D721Med (cell line): ENCODE measurements around the gene PMPCA.

Experiments used
- DNase-seq: peaks from one replicate; pipeline ENCODE4 v3.0.0; 2011; ENCODE audit warnings: low spot score; ENCODE audit not compliant: insufficient read length
- FAIRE-seq: peaks from 2 replicates; lab custom pipeline; 2011; peaks lifted over from hg19 to GRCh38; lab: Jason Lieb, UNC
- TF ChIP-seq, protein P1 (sequence below): IDR thresholded peaks from 2 replicates; pipeline ENCODE4 v1.5.1; 2012; ENCODE audit warnings: mild to moderate bottlenecking, control low read depth; ENCODE audit not compliant: insufficient read depth; ENCODE audit errors: missing control alignments

PMPCA gene

DNA sequence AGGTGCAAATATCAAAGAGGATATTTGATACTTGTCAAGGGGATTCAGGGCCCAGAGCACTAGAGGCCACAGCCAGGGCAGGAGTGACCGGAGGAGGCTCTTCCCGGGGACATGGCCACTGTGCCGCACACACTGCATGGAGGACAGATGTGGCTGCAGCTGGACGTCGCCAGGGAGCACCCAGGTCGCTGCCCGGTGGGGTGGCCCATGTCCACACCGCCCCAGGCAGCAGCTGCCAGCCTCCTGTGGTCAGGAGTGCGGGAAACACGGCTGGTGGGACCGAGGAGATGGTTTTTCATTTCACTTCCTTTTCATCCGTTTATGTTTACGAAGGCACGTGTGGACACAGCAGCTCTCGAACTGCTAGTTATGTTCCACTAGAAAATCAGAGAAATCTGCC, 57.3 kb downstream of the PMPCA start:
- TF ChIP-seq, protein P1, sequence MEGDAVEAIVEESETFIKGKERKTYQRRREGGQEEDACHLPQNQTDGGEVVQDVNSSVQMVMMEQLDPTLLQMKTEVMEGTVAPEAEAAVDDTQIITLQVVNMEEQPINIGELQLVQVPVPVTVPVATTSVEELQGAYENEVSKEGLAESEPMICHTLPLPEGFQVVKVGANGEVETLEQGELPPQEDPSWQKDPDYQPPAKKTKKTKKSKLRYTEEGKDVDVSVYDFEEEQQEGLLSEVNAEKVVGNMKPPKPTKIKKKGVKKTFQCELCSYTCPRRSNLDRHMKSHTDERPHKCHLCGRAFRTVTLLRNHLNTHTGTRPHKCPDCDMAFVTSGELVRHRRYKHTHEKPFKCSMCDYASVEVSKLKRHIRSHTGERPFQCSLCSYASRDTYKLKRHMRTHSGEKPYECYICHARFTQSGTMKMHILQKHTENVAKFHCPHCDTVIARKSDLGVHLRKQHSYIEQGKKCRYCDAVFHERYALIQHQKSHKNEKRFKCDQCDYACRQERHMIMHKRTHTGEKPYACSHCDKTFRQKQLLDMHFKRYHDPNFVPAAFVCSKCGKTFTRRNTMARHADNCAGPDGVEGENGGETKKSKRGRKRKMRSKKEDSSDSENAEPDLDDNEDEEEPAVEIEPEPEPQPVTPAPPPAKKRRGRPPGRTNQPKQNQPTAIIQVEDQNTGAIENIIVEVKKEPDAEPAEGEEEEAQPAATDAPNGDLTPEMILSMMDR, result no peak
- FAIRE-seq (no peak), DNase-seq (no peak)

DNA sequence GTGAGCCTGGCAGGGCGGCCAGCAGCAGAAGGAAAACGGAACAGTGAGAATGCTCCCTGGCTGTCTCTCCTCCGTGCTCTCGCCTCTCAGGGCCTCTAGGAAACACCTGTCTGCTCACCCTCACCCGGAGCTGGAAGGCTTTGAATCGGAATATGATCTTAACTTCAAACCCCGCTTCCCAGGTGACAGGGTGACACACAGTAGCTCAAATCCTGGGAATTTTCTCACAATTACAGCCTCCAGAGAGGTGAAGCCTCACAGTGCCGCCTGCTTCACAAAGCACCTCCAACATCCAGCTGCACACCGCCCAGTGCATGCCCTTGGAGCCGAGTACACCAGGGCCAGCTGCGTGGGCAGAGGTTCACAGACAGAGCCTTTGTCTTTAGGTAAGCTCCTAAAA, 59.9 kb downstream of the PMPCA start:
- DNase-seq, result no peak
- no peak for FAIRE-seq
- TF ChIP-seq, protein P1, result no peak

DNA sequence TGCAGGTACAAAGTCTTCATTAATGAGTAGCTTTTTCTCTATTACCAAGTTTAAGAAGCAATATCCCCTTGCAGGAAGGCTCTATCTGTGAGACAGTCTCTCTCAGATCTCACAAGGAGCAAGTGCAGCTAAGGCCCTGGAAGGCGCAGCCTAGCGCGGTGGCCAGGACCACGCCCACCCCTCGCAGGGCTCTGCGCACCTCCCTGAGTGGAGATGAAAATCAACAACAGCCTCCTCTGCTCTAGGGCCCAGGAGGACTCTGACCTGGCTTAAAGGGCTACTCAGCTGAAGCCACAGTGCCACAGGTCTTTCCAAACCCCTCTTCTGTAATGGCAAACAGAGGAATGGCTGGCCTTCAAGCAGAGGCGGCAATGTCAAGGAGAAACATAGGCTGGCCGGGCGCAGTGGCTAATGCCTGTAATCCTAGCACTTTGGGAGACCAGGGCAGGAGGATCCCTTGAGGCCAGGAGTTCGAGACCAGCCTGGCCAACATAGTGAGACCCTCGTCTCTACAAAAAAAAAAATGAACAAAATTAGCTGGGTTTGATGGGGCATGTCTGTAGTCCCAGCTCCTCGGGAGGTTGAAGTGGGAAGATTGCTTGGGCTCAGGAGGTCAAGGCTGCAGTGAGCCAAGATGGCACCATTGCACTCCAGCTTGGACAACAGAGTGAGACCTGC, 60.5 kb downstream of the PMPCA start:
- TF ChIP-seq, protein P1, result no peak
- FAIRE-seq, result no peak
- DNase-seq, result no peak

DNA sequence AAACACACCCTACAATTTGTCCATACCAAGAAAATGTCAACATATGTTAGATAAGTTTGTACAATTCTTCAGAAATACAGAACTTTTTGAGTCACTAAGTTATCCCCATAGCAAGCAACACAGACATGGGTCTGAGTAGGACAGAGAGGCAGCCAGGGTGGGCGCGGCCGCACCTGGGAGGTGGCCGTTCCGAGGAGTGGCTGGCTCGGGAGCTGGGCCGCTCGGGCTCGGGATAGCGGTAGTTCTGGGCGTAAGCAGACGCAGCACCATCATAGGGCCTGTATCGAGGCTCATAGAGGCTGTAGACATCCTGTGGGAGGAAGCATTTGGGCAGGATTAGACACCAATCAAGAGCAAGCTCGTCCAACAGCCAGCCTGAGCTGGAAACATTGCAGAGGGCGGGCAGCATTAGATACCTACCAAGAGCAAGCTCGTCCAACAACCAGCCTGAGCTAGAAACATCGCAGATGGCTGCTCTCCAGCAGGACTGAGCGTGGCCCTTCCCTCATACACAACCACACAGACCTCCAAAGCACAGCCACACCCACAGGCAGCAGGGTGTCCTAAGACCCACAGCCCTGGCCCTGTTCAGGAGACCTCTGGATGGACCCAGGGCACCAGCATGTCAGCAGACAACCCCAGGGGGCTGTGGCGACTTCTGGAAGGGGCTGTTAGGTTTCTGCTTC, 61.5 kb downstream of the PMPCA start:
- DNase-seq (no peak), FAIRE-seq (no peak)
- TF ChIP-seq, protein P1, result no peak

DNA sequence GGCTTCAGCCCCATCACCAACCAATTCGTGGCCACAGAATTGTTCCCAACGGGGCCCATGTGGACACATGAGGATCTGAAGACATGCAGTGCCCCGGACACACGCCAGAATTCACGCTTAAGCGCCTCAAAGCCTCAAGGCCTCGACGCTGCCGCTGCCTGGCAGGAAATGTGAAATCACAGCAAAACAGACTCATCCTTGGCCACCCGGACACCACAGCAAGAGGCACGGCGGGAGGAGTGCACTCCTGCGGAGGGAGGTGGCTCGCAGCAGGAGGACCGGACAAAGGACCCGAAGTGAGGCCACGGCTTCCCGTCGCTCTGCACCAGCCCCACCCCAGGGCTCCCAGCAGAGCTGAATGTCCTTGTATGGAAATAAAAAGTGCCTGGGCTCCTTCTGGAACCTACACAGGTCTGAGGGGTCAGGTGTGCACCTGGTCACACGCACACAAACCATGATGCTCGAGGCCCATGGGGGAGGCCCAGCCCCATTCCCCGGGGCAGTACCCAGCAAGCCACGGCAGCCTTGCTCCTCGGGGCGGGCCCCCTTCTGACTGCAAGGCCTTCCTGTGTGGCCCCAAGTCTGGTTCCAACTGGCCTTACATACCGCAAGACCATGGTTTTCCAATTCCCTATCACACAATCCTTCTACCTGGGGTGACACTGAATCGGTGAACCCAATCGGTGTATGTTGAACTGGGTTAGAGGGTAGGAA, 62.3 kb downstream of the PMPCA start:
- FAIRE-seq, result no peak
- TF ChIP-seq, protein P1, result no peak

DNA sequence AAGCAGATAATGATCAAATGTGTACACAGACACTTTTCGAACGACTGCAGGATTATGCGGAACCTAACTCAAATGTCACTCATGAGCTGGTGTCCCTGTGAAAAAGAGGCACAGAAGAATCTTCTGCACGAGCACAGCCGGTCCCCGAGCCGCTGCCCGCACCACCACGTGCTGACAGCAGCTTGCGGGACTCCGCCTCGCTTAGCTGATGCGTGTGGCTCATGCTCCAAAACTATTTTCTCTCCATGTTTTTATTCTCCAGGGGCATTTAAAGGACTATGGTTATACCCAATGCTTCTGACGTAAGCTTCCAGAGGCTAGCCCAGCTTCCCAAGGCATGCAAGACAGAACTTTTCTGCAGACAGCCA, 62.9 kb downstream of the PMPCA start:
- FAIRE-seq (no peak), DNase-seq (no peak)
- TF ChIP-seq, protein P1, result no peak

More for the DNA sequence above, 62.3 kb downstream of the PMPCA start:
- DNase-seq, result no peak
